K562 (cell line): Measurements from ENCODE around the gene B3GALT5. TPM values are rescaled to one million over a fixed set of nuclear protein-coding genes. Genes with fewer than 3 reads are reported as not detected.

Source experiments
- ATAC-seq: fragments of 200-7000 bp; cut with Tn5 transposase; 3 replicates; pipeline ENCODE4 v1.9.1; 2020; ENCODE audit warnings: moderate library complexity
- BruUV-seq: library from RNA; stranded (reverse); fragments of 400-500 nt; replicated peaks from 2 replicates; lab custom pipeline; 2021; lab: Mats Ljungman, UMichigan
- CTCF ChIA-PET: fragments of 300-600 bp; formaldehyde crosslinking; extraction: SDS; loops from one replicate; lab custom pipeline; 2021; ENCODE audit warnings: low intra/inter-chr PET ratio; lab: Yijun Ruan, JAX
- POLR2A ChIA-PET: fragments of 300-600, 350-650 bp; sonication (Branson Sonifier 250); formaldehyde crosslinking; extraction: SDS; loops from one replicate; lab custom pipeline; 2021; ENCODE audit warnings: antibody characterized with exemption, inconsistent platforms; lab: Yijun Ruan, JAX
- DNase-seq, 4 experiments: peaks; one replicate each; pipeline versions ENCODE4 v3.0.0 to v3.0.0-alpha.2; 2011 to 2018; ENCODE audit warnings: low spot score in 3 of 4, mixed read lengths in 3 of 4; ENCODE audit errors: extremely low read depth in 1 of 4
- FAIRE-seq: peaks from 2 replicates; lab custom pipeline; 2011; peaks lifted over from hg19 to GRCh38; lab: Jason Lieb, UNC
- H2AFZ ChIP-seq: 2 replicates; pipeline ENCODE4 v1.6.0; 2011; ENCODE audit warnings: low read depth, low read length, control low read depth, inconsistent platforms
- H3K27ac ChIP-seq: fragments of 200-600 bp; 3 replicates; pipeline ENCODE4 v1.8.0; 2011; ENCODE audit warnings: low read depth, mild to moderate bottlenecking, control low read depth, inconsistent platforms, low read length, moderate library complexity, mixed read lengths; ENCODE audit errors: extremely low read depth
- H3K27me3 ChIP-seq, 2 experiments: fragments of 300-600 bp in 1 of 2; 2 replicates in 1 of 2; 3 replicates in 1 of 2; pipeline versions ENCODE4 v1.6.0 to v1.8.0; 2011; ENCODE audit warnings: inconsistent platforms in 2 of 2, low read length in 2 of 2, mild to moderate bottlenecking in 1 of 2, mixed read lengths in 1 of 2, moderate library complexity in 1 of 2; ENCODE audit not compliant: control insufficient read depth in 2 of 2, insufficient read depth in 2 of 2
- H3K36me3 ChIP-seq: fragments of 300-600 bp; 3 replicates; pipeline ENCODE4 v1.8.0; 2011; ENCODE audit warnings: mild to moderate bottlenecking, low read length, inconsistent platforms; ENCODE audit not compliant: control insufficient read depth, insufficient read depth
- H3K4me1 ChIP-seq, 2 experiments: fragments of 200-600 bp in 1 of 2; replicated peaks in 1 of 2; 2 replicates in 1 of 2; 3 replicates in 1 of 2; pipeline versions ENCODE4 v1.5.1 to v1.8.0; 2011; ENCODE audit warnings: inconsistent platforms in 2 of 2, low read length in 2 of 2, mild to moderate bottlenecking in 1 of 2, mixed read lengths in 1 of 2, moderate library complexity in 1 of 2; ENCODE audit not compliant: control insufficient read depth in 2 of 2, insufficient read depth in 2 of 2
- H3K4me2 ChIP-seq: 2 replicates; pipeline ENCODE4 v1.6.1; 2011; ENCODE audit warnings: low read length, control low read depth, inconsistent platforms, mixed read lengths; ENCODE audit not compliant: insufficient read depth
- H3K4me3 ChIP-seq: fragments of 200-600 bp; sonication (generic), shearing (Covaris generic); 2 replicates; pipeline ENCODE4 v1.5.1; 2016; ENCODE audit warnings: control low read depth, inconsistent platforms
- H3K79me2 ChIP-seq: fragments of 200-600 bp; 3 replicates; pipeline ENCODE4 v1.8.0; 2011; ENCODE audit warnings: low read length, inconsistent platforms; ENCODE audit not compliant: control insufficient read depth, insufficient read depth
- H3K9ac ChIP-seq, 2 experiments: 2 replicates each; pipeline versions ENCODE4 v1.6.0 to v1.6.1; 2011; ENCODE audit warnings: low read depth in 2 of 2, low read length in 2 of 2, control low read depth in 1 of 2, inconsistent platforms in 1 of 2, mild to moderate bottlenecking in 1 of 2, mixed read lengths in 1 of 2; ENCODE audit not compliant: insufficient read depth in 1 of 2
- H3K9me1 ChIP-seq: one replicate; pipeline ENCODE4 v1.6.0; 2011; ENCODE audit warnings: inconsistent platforms, mild to moderate bottlenecking, low read length, moderate library complexity; ENCODE audit not compliant: control insufficient read depth, insufficient read depth
- H3K9me3 ChIP-seq: replicated peaks from 2 replicates; pipeline ENCODE4 v1.5.1; 2011; ENCODE audit warnings: low read depth, low read length, inconsistent platforms; ENCODE audit not compliant: control insufficient read depth, insufficient read depth
- H4K20me1 ChIP-seq: replicated peaks from 2 replicates; pipeline ENCODE4 v1.6.1; 2011; ENCODE audit warnings: low read length, inconsistent platforms, mixed read lengths; ENCODE audit not compliant: control insufficient read depth, insufficient read depth
- BRD4 ChIP-seq: fragments of 200-600 bp; sonication (generic); IDR thresholded peaks from 2 replicates; pipeline ENCODE4 v1.6.1; 2017; ENCODE audit warnings: inconsistent platforms
- BRD9 ChIP-seq: fragments of 450-650 bp; IDR thresholded peaks from 2 replicates; pipeline ENCODE4 v1.6.1; 2018; ENCODE audit warnings: low read depth; ENCODE audit not compliant: partially characterized antibody
- BRF1 ChIP-seq: IDR thresholded peaks from 3 replicates; pipeline ENCODE4 v1.6.1; 2011; ENCODE audit warnings: borderline replicate concordance, mild to moderate bottlenecking; ENCODE audit not compliant: insufficient read length; ENCODE audit errors: extremely low read depth
- CCAR2 ChIP-seq: fragments of 200-400 bp; formaldehyde crosslinking; IDR thresholded peaks from 2 replicates; pipeline ENCODE4 v1.6.1; 2017; ENCODE audit warnings: mild to moderate bottlenecking, low read depth, low read length
- CHCHD3 ChIP-seq: fragments of 250-450 bp; sonication (Bioruptor Pico); IDR thresholded peaks from 2 replicates; pipeline ENCODE4 v2.1.2; 2022; ENCODE audit warnings: mild to moderate bottlenecking
- MLX ChIP-seq, 2 experiments: fragments of 450-650 bp in 1 of 2; sonication (generic) in 1 of 2; formaldehyde crosslinking; conservative IDR thresholded peaks; 2 replicates each; pipeline versions ENCODE4 v1.4.0 to v1.8.1; 2020 to 2022; ENCODE audit warnings: mild to moderate bottlenecking in 1 of 2, missing genetic modification reagents in 1 of 2
- MYNN ChIP-seq, 2 experiments: sonication (generic); formaldehyde crosslinking in 1 of 2; IDR thresholded peaks; 2 replicates each; pipeline versions ENCODE4 v1.5.0 to v1.6.1; 2016 to 2020; ENCODE audit warnings: antibody characterized with exemption in 1 of 2, missing genetic modification reagents in 1 of 2
- PRMT5 ChIP-seq: sonication (generic); formaldehyde crosslinking; IDR thresholded peaks from 2 replicates; pipeline ENCODE4 v1.5.0; 2020; ENCODE audit warnings: missing genetic modification reagents
- TGIF2 ChIP-seq: sonication (generic); formaldehyde crosslinking; IDR thresholded peaks from 2 replicates; pipeline ENCODE4 v1.8.1; 2022; ENCODE audit warnings: mild to moderate bottlenecking, missing genetic modification reagents, moderate library complexity
- TSC22D4 ChIP-seq: fragments of 450-650 bp; IDR thresholded peaks from 2 replicates; pipeline ENCODE4 v1.6.1; 2016; ENCODE audit warnings: missing genetic modification characterization, missing biosample characterization, control low read depth
- ZBTB5 ChIP-seq: fragments of 450-650 bp; IDR thresholded peaks from 2 replicates; pipeline ENCODE4 v1.6.1; 2017; ENCODE audit warnings: antibody characterized with exemption
- ZNF695 ChIP-seq: fragments of 450-650 bp; formaldehyde crosslinking; IDR thresholded peaks from 2 replicates; pipeline ENCODE4 v1.4.0; 2020; ENCODE audit warnings: mild to moderate bottlenecking, moderate library complexity
- WGBS: fragments of 100-300 bp; shearing (Covaris generic); methylation state at CpG from one replicate; pipeline ENCODE4 v1.1.6; 2016; ENCODE audit warnings: low coverage, mixed read lengths; ENCODE audit not compliant: insufficient coverage; ENCODE audit errors: missing lambda C conversion rate; 5-methylcytosine and 5-hydroxymethylcytosine counted together
- in situ Hi-C: fragments of 300-500 bp; cut with MboI; formaldehyde crosslinking; loops from 4 replicates; pipeline ENCODE4 v1.15.0; 2018; ENCODE audit warnings: inconsistent platforms, mixed read lengths
- intact Hi-C: fragments of 100-400 bp; cut with micrococcal nuclease; formaldehyde crosslinking; loops from 2 replicates; pipeline ENCODE4 v1.14.2; 2022
- polyA plus RNA-seq, 8 experiments: library from polyadenylated mRNA; depleted of rRNA in 4 of 8; stranded (reverse) in 5 of 8; unstranded in 3 of 8; fragments of >200 nt; fragmentation: Nextera tagmentation in 2 of 8; fragmentation: Illumina TruSeq in 1 of 8; extraction: Ambion mirVana in 2 of 8; extraction: Trizol in 1 of 8; gene quantifications; 2 replicates each; pipeline versions ENCODE4 v1.2.1 to v1.2.3, GENCODE V29; 2011 to 2014; ENCODE audit warnings: inconsistent platforms in 1 of 8, missing spikeins in 1 of 8
- total RNA-seq, 7 experiments: library from RNA; depleted of rRNA in 6 of 7; stranded (reverse); fragments of >200 nt in 6 of 7; fragmentation: Illumina TruSeq in 2 of 7; extraction: Trizol in 2 of 7; gene quantifications; 2 replicates each; pipeline versions ENCODE4 v1.2.1 to v1.2.3, GENCODE V29; 2011 to 2021; ENCODE audit warnings: low replicate concordance in 1 of 7
- TF ChIP-seq, protein P1 (sequence below): fragments of 250-450 bp; sonication (Bioruptor Pico); IDR thresholded peaks from 2 replicates; pipeline ENCODE4 v1.4.0; 2020; ENCODE audit warnings: mild to moderate bottlenecking, moderate library complexity, borderline replicate concordance

Gene B3GALT5
- total and polyA plus RNA-seq, 9 of the 15 experiments (the other 6 are each of a cell fraction or from before 2014, with no cell fraction given) = 0.02 TPM; not detected in 8

- no TSS peak for BruUV-seq
- WGBS = 2% methylated on average over 4 of the region's 4 CpGs
- Histone ChIP-seq H3K4me1 (no peaks in the 10 kb centered on the region), H4K20me1 (no peaks in the 10 kb centered on the region), H3K27me3 (peaks cover 23 to 41% of the 10 kb centered on the region in 2 experiments), H2AFZ (no peak overlapping the region), H3K79me2 (no peaks in the 10 kb centered on the region), H3K27ac (no peak overlapping the region), H3K36me3 (no peaks in the 10 kb centered on the region), H3K4me2 (no peak overlapping the region), H3K9ac (no peak overlapping the region), H3K9me3 (no peaks in the 10 kb centered on the region), H3K4me3 (no peak overlapping the region), H3K9me1 (no peaks in the 10 kb centered on the region)
- no peak for ATAC-seq
- CTCF ChIA-PET = no interaction called here
- no peak for DNase-seq
- intact Hi-C loops = no loop called here
- in situ Hi-C loops = no loop called here
- no peak for FAIRE-seq
- POLR2A ChIA-PET = no interaction called here
- no peak for TF ChIP-seq BRD4
- no peak for TF ChIP-seq ZBTB5
- TF ChIP-seq BRD9 = no peak
- no peak for TF ChIP-seq TSC22D4
- TF ChIP-seq CHCHD3 (CRISPR knock-in tag) = no peak
- TF ChIP-seq MYNN (IDR thresholded peaks at IDR 0.05) = no peak
- no peak for TF ChIP-seq MYNN (CRISPR knock-in tag; IDR thresholded peaks at IDR 0.05)
- TF ChIP-seq ZNF695 = no peak
- no peak for TF ChIP-seq PRMT5 (CRISPR knock-in tag)
- no peak for TF ChIP-seq CCAR2
- TF ChIP-seq MLX (CRISPR knock-in tag; conservative IDR thresholded peaks at IDR 0.05) = no peak
- TF ChIP-seq BRF1 = no peak
- TF ChIP-seq, protein P1, sequence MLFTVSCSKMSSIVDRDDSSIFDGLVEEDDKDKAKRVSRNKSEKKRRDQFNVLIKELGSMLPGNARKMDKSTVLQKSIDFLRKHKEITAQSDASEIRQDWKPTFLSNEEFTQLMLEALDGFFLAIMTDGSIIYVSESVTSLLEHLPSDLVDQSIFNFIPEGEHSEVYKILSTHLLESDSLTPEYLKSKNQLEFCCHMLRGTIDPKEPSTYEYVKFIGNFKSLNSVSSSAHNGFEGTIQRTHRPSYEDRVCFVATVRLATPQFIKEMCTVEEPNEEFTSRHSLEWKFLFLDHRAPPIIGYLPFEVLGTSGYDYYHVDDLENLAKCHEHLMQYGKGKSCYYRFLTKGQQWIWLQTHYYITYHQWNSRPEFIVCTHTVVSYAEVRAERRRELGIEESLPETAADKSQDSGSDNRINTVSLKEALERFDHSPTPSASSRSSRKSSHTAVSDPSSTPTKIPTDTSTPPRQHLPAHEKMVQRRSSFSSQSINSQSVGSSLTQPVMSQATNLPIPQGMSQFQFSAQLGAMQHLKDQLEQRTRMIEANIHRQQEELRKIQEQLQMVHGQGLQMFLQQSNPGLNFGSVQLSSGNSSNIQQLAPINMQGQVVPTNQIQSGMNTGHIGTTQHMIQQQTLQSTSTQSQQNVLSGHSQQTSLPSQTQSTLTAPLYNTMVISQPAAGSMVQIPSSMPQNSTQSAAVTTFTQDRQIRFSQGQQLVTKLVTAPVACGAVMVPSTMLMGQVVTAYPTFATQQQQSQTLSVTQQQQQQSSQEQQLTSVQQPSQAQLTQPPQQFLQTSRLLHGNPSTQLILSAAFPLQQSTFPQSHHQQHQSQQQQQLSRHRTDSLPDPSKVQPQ (CRISPR knock-in tag) = no peak
- no peak for TF ChIP-seq TGIF2 (CRISPR knock-in tag)
Observed at GRCh38 chr21:39640754-39641153, 28.0 kb downstream of the B3GALT5 start.
